ENCODE measurements around the gene CLK2.
A peak's percentile ranks its signal among the peaks of the same experiment; 100 is the strongest.

DNA sequence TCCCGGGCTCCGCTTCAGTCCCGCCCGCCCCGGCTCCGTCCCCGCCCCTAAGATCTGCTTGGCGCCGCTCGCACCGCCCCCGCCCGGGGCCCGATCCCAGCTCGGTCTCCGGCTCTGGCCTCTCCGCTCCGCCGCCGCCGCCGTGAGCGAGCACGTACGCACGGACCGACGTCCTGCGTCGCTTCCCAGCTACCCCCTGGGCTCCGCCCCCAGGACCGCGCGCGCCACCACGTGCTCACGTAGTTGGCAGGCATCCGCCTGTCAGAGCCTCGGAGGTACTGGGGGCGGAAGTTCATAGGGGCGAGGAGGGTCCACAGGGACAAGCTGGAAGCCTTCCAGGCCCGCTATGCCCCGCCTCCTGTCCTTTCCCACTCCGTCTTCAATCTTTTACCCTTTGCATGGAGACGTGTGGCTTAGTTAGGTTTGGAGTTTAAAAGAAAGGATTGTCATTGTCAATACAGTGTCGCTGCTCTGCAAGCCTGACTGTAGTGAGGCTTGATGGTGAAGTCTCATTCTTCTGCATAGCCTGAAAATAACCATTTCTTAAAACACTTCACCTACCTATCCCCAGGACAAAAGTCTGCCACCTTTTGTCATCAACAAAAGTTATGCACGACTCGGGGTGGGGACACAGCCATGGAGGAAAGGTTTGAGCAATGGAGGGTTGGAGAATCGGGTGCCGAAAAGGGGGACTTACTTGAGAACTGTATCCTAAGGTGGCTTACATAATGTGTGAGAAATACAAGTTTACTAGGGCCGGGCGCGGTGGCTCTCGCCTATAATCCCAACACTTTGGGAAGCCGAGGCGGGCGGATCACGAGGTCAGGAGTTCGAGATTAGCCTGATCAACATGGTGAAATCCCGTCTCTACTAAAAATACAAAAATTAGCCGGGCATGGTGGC lies at the start of gene CLK2:
- TF ChIP-seq POLR2A (IDR thresholded peaks at IDR 0.05; ENCODE audit: low read depth, low read length) (peak; percentile 69), CTCF (IDR thresholded peaks at IDR 0.05; ENCODE audit: extremely low read depth in 1 of 2, insufficient read depth in 1 of 2, low read depth in 1 of 2, low read length in 2 of 2) (no peak), JUN (IDR thresholded peaks at IDR 0.05; ENCODE audit: borderline replicate concordance, insufficient read depth, insufficient read length, low read depth) (no peak), POLR2AphosphoS5 (IDR thresholded peaks at IDR 0.05; ENCODE audit: insufficient read depth, low read depth, low read length) (peak; percentile 75)
- TF ChIP-seq, protein P1, sequence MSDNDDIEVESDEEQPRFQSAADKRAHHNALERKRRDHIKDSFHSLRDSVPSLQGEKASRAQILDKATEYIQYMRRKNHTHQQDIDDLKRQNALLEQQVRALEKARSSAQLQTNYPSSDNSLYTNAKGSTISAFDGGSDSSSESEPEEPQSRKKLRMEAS (IDR thresholded peaks at IDR 0.05; ENCODE audit: insufficient read depth, insufficient read length), result peak; percentile 97

Data from endothelial cell of umbilical vein (primary cell).